Stomach (tissue), 4 donors: ENCODE results near the gene IGFALS.

Source experiments
- CTCF ChIP-seq, 7 experiments: fragments of 450-650 bp in 4 of 7; fragments of 200-600 bp in 3 of 7; sonication (generic) in 3 of 7; IDR thresholded peaks; one replicate each; pipeline ENCODE4 v1.5.1; 2016 to 2019; ENCODE audit warnings: antibody characterized with exemption in 7 of 7, control low read depth in 2 of 7, mild to moderate bottlenecking in 1 of 7
- EP300 ChIP-seq: sonication (generic); formaldehyde crosslinking; IDR thresholded peaks from one replicate; pipeline ENCODE4 v1.6.1; 2017; ENCODE audit warnings: antibody characterized with exemption
- POLR2A ChIP-seq, 4 donors: fragments of 450-650 bp; IDR thresholded peaks; one replicate each; pipeline ENCODE4 v1.6.1; 2016; ENCODE audit warnings: antibody characterized with exemption in 4 of 4, control low read depth in 2 of 4, mild to moderate bottlenecking in 1 of 4, moderate library complexity in 1 of 4
- POLR2AphosphoS5 ChIP-seq, 3 donors: sonication (generic); formaldehyde crosslinking; IDR thresholded peaks; one replicate each; pipeline ENCODE4 v1.6.1; 2016; ENCODE audit warnings: antibody characterized with exemption in 3 of 3

- TF ChIP-seq EP300: no peak
- TF ChIP-seq CTCF (IDR thresholded peaks at IDR 0.05): no peak
- no peak for TF ChIP-seq POLR2A (IDR thresholded peaks at IDR 0.05)
- TF ChIP-seq POLR2AphosphoS5 (IDR thresholded peaks at IDR 0.05): no peak
Measured at GRCh38 chr16:1820946-1821290, 27.4 kb upstream of the IGFALS start.
